HG03159 (cell line): ENCODE measurements around the gene AAK1.
"Not testable (repeated sequence)": the region's sequence is repeated elsewhere in the genome, so short reads cannot be mapped to it uniquely, and the experiment has no call there.

Experiments
- ATAC-seq: cut with Tn5 transposase; IDR thresholded peaks from one replicate; pipeline ENCODE4 v1.9.1; 2021; ENCODE audit warnings: mild to moderate bottlenecking, moderate library complexity; ENCODE audit not compliant: unreplicated experiment

AAK1 gene

GRCh38 chr2:69459936-69460335, 183.6 kb downstream of the AAK1 start:
- no peak for ATAC-seq

DNA sequence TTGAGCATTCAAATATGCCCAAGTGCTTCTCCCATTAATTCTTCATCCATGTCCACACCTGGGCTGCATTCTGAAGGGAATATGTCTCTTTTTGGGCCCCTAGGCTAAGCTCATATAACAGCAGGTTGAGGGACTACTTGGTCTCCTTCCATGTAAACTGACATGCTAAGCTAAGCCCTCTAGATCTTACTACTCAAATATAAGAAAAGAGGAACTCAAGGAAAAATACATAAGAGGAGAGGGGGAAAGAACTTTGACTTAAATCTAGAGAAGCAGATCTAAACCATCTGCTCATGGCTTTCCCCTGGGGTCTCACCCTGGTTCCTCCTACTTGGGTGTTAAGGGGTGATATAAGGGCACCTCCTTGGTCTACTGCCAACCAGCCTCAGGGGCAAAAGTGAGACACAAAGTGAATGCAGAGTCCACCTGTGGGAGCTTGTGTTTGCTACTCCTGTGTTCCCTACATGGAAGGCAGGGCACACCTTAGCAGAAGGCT, 186.5 kb downstream of the AAK1 start:
- ATAC-seq = no peak

DNA sequence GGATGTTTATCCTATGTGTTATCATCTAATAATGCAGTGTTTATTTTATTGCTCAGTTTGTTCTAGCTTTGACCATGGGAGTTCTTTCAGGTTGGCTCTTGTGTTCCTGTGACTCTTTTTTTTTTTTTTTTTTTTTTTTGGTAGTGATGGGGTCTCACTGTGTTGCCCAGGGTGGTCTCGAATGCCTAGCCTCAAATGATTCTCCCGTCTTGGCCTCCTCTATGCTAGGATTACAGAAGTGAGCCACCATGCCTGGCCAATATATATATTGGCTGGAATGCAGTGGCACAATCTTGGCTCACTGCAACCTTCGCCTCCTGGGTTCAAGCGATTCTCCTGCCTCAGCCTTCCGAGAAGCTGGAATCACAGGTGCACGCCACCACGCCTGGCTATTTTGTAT, 187.4 kb downstream of the AAK1 start:
- ATAC-seq = no peak

DNA sequence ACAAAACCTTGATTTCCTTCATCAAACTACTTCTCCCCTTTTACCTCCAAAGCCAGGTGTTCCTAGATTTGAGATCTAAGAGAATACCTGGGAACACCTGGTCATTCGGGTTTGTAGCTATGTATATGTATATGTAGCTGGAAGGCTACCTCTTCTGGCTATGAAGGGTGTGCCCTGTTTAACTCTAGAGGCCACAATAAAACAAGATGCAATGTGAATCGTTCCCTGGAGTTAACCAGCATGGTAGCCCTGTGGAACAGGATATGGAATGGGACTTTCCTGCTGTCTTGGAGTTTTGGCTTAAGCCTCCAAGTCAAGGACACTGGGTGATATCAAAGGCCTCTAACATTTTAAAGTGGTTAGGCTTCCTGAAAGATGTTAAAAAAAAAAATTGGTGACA, 188.6 kb downstream of the AAK1 start:
- no peak for ATAC-seq

DNA sequence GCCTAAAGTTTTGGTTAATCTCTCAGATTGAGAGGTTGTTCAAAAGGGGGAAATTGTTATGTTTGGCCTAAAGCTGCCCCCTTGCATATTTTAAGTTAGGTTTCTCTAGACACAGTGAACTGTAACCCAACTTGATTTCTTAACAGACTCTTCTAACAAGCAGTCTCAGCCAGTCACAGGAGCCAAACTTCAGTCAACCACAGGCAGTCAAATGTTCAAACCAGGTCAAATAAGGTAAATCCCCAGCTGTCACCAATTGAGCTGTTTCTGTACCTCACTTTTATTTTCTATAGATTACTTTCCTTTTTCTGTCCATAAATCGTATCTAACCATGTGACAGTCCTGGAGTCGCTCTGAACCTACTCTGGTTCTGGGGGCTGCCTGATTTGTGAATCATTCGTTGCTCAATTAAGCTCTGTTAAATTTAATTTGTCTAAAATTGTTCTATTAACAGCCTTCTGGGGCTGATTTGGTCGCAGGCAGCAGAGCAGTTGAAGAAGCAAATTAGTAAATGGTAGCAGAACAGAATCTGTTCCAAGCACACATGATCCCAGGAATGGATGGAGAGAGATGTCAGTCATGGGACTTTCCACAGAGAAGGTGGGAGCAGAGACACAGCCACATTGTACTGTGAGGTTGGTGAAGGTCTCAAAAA, 189.9 kb downstream of the AAK1 start:
- peak; percentile 85 for ATAC-seq

DNA sequence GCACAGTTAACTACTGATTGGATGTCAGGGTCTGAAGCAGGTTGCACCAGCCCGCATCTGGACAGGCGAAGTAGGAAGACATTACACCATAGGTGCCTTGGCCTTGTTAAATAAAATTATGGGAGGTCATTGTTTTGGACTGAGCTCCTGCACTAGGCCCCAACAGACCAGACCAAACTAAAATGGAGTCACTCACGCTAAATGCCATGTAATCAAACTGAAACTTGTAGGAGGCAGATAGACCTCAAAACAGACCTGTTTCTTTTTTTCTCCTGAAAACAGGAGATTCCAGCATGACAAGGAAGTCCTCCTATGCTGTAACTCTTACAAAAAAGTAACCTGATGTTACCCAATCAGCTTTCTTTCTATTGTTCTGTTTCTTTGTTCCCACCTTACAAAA, 190.9 kb downstream of the AAK1 start:
- ATAC-seq = no peak

DNA sequence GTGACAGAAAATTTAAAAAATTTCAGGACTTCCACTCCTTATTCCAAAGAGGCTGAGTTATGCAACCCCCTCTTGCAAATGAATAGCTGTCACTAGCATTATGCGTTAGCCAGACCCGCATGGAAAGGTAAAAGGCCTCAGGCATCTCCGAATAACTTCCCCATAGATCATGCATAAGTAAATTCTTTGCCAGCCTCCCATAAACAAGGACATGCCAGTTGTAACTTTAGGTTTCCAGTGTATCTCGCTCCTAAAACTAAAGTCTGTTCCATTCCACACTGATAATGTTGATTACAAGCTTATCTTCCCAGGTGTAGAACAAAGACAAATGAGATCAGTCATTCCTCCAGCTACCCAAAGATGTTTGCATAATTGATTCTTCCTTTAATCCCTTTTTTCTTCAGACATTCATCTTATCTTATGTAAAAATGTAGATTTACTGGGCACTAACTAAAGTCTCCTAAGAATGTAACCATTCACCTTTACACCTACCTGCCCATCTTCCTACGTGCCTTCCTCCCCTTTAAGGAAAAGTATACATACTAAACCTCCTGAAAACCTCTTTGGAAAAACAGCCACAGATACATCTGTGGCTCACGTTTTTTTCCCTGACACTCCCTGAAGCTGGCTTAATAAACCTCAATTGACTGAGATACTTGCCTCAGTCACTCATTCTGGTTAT, 192.7 kb downstream of the AAK1 start:
- ATAC-seq = no peak

DNA sequence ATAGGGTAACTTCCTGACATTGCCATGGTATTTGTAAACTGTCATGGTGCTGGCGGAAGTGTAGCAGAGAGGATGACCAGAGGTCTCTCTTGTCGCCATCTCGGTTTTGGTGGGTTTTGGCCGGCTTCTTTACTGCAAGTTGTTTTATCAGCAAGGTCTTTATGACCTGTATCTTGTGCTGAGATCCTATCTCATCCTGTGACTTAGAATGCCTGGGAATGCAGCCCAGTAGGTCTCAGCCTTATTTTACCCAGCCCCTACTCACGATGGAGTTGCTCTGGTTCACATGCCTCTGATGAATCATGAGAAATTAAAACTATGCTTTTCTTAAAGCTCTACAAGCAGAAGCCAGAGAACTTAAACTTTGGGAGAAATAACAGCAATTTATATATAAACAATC, 193.6 kb downstream of the AAK1 start:
- ATAC-seq = no peak

DNA sequence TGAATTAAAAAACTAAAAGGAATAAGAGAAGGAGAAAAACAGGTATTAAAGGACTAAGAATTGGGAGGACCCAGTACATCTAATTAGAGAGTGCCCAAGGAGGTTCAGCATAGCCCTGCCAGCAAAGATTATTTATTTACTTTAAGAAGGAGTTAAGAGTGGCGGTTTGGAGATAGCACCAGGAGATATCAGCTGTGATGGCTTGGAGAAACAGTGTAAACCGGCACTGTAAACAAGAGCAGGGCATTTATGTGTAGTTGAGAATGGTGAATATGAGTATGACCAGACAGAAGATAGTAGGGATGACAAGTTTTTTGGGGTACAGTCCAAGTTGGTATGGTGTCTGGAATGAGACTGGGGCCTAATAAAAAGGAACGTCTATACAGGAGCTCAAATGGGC, 199.9 kb downstream of the AAK1 start:
- ATAC-seq = not testable (repeated sequence)

DNA sequence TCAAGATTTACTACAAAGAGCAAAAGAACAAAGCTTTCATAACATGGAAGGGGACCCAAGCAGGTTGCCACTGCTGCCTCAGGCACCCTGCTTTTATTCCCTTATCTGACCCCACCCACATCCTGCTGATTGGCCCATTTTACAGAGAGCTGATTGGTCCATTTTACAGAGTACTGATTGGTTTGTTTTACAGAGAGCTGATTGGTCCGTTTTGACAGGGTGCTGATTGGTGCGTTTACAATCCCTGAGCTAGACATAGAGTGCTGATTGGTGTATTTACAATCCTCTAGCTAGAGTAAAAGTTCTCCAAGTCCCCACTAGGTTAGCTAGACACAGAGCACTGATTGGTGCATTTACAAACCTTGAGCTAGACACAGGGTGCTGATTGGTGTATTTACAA, 204.0 kb downstream of the AAK1 start:
- ATAC-seq = not testable (repeated sequence)

DNA sequence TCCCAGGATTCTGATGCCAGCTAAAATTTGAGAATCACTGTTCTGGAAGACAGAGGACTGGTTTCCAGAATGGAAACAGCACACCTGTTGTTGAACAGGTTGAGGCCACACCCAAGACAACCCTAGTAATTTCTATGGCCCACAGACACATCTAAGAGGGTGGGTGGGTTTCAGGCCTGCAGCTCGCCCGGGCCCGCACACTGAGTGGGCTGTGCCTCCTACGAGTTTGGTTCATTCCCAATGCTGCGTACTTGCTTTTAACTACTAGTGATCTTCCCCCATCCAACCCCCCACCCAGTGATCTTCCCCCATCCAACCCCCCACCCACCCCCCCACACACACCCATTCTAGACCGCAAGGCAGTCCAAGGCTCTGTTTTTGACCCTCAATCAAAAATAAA, 205.0 kb downstream of the AAK1 start:
- no peak for ATAC-seq

DNA sequence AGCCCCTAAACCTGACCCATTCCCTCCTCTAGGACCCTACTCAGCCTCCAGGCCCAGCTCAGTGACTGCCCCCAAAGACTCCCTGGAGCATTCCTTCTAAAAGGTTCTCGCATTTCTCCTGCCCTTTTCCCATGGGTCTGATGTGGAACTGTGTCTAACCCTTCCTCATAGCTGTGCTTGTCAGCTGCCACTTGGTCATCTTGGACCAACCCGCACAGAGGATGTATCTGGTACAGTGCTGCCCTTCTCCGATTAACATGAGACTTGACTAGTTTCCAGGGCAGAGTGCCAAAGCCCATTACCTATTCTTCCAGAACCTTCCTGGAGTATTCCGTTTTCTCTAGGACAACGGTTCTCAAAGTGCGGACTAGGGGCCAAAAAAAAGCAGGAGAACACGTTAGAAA, 205.8 kb downstream of the AAK1 start:
- peak; percentile 11 for ATAC-seq

DNA sequence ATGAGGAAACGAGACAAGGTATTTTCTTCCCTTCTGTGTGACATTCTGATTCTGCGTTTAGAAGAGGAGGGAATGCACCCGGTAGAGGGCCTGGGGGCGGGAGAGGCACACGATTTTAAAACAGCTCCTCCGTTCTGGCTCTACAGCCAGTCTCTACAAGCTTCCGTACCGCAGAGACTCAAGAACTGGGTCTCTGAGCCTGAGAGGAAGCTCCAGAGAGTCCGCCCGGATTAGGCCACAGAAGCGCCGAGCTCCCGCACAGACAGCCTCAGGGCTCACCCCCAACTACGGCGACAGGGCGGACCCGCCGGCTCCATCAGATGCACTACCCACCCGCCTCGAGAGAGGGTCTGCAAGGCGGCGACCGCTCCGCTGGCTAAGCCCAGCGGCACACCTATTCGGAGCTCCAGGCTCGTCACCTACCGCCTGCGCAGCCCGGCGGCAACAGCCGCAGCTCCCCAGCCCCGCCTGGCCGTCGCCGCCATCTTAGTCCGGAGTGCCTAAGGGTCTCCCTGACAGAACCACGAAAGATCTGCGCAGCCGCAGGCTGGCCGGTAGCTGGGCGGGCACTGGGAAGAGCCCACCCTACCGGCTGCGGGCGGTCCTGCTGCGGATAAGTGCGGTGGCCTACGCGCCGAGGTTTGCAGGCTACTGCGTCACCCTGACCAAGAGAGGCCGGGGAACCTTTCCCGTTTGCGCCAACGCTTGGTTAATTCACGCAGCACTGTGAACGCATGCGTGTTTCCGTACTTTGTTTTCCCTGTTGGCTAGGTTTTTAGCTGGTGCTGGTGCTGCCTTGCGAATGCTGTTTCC, 206.4 kb downstream of the AAK1 start, which contains the start of gene NFU1:
TSS of gene NFU1 (minus strand) at position 498 of the 813 bp plus-strand sequence. CDS start at position 485, 13 bp downstream.
- ATAC-seq = peak; percentile 97

GRCh38 chr2:69436596-69436937, 207.0 kb downstream of the AAK1 start:
- peak; percentile 1 for ATAC-seq

DNA sequence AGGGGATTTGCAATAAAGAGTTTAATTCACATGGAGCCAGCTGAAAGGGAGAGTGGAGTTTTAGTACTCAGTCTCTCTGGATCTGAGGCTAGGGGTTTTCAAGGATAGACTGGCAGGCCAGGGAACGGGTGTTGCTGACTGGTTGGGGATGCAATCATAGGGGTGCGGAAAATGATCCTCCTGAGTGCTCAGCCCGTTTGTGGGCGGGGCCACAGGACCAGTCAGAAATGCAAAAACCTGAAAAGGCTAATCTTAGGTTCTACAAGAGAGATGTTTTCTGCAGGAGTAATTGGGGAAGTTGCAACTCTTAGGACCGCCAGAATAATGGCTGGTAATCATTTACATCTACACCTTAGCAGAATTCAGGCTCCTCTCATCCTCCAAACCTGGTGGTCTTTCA, 208.8 kb downstream of the AAK1 start:
- ATAC-seq = no peak

- ATAC-seq = no peak
Observed at GRCh38 chr2:69429491-69430183, 213.9 kb downstream of the AAK1 start.

GRCh38 chr2:69428981-69429380, 214.6 kb downstream of the AAK1 start:
- ATAC-seq = no peak

GRCh38 chr2:69424419-69424818, 219.1 kb downstream of the AAK1 start:
- ATAC-seq = no peak

DNA sequence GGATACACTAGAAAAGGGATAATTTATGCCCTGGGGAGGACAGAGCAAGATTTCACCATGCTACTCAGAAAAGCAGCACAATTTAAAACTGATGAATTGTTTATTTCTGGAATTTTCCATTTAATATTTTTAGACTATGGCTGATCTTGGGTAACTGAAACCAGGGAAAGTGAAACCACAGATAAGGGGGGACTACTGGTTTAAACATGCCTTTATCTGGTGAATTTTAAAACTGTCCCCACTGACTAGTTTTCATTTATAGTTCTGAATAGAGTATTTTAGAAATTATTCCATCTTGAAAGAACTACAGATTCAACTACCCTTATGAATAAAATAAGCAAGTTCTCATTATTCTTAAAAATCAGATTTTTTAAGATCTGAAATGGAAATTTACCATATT, 221.3 kb downstream of the AAK1 start:
- ATAC-seq = no peak

GRCh38 chr2:69419111-69419510, 224.4 kb downstream of the AAK1 start:
- not testable (repeated sequence) for ATAC-seq

- no peak for ATAC-seq
Observed at GRCh38 chr2:69416147-69416546, 227.4 kb downstream of the AAK1 start.
